A549 (cell line): Measurements from ENCODE around the gene ZNF91.

ENCODE experiments used
- BHLHE40 ChIP-seq: IDR thresholded peaks from 2 replicates; pipeline ENCODE4 v1.6.1; 2012; ENCODE audit warnings: low read depth, low read length, inconsistent platforms
- EP300 ChIP-seq, 2 experiments: fragments of >200 bp; sonication (Bioruptor Twin); formaldehyde crosslinking; IDR thresholded peaks; 2 replicates in 1 of 2; 3 replicates in 1 of 2; pipeline ENCODE4 v1.6.1; 2016 to 2017
- ESRRA ChIP-seq: fragments of 150-350 bp; IDR thresholded peaks from 2 replicates; pipeline ENCODE4 v1.6.1; 2014; ENCODE audit warnings: mild to moderate bottlenecking, low read length, borderline replicate concordance
- HOXB13 ChIP-seq: fragments of 250-450 bp; sonication (Bioruptor Pico); IDR thresholded peaks from 2 replicates; pipeline ENCODE4 v1.5.0; 2020; ENCODE audit warnings: low read depth, mild to moderate bottlenecking, moderate library complexity
- JUN ChIP-seq, 2 experiments: fragments of >200 bp; sonication (Bioruptor Twin); formaldehyde crosslinking; IDR thresholded peaks; 2 replicates in 1 of 2; 3 replicates in 1 of 2; pipeline ENCODE4 v1.6.1; 2016 to 2017
- KDM1A ChIP-seq: fragments of 200-600 bp; sonication (generic); IDR thresholded peaks from 2 replicates; pipeline ENCODE4 v1.6.1; 2016; ENCODE audit warnings: low read depth, mild to moderate bottlenecking
- KDM5A ChIP-seq: fragments of 200-600 bp; sonication (generic); IDR thresholded peaks from 2 replicates; pipeline ENCODE4 v1.6.1; 2016; ENCODE audit warnings: antibody characterized with exemption, mild to moderate bottlenecking
- MAFK ChIP-seq: fragments of 450-650 bp; IDR thresholded peaks from 2 replicates; pipeline ENCODE4 v1.6.1; 2014; ENCODE audit not compliant: partially characterized antibody
- POLR2A ChIP-seq: IDR thresholded peaks from 2 replicates; pipeline ENCODE4 v1.6.1; 2012; ENCODE audit warnings: mild to moderate bottlenecking, low read length
- RFX5 ChIP-seq: fragments of 450-650 bp; IDR thresholded peaks from 2 replicates; pipeline ENCODE4 v1.7.1; 2014; ENCODE audit warnings: antibody characterized with exemption, mild to moderate bottlenecking, moderate library complexity
- RNF2 ChIP-seq: fragments of 200-600 bp; sonication (generic); IDR thresholded peaks from 2 replicates; pipeline ENCODE4 v1.6.1; 2016; ENCODE audit warnings: low read depth, mild to moderate bottlenecking, antibody characterized with exemption, moderate library complexity, borderline replicate concordance
- SMC3 ChIP-seq: fragments of >200 bp; sonication (Bioruptor Twin); formaldehyde crosslinking; IDR thresholded peaks from 3 replicates; pipeline ENCODE4 v1.6.1; 2018; ENCODE audit warnings: inconsistent platforms
- TF ChIP-seq, protein P1 (sequence below): fragments of 150-350 bp; IDR thresholded peaks from 2 replicates; pipeline ENCODE4 v1.6.1; 2014; ENCODE audit warnings: low read depth, mild to moderate bottlenecking, low read length
- TF ChIP-seq, protein P2 (sequence below): fragments of >200 bp; sonication (Bioruptor Twin); formaldehyde crosslinking; IDR thresholded peaks from 3 replicates; pipeline ENCODE4 v1.5.1; 2016

DNA sequence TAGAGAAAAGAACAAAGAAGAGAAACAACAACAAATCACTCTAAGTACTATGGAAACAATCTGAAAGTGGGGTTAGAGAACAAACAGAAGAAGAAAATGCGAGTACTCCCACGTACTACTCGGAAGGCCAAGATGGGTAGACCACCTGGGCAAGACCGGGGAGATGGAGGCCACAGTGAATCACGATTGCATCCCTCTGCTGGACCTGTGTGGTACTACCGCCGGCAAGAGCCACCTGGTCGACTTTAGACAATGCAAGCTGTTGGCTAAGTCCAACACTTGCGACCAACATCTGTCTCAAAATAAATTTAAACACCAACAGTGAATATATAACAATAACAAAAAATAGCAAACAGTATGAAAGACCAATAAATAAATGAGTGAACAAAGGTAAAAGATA, 45.5 kb upstream of the ZNF91 start:
- TF ChIP-seq, protein P1, sequence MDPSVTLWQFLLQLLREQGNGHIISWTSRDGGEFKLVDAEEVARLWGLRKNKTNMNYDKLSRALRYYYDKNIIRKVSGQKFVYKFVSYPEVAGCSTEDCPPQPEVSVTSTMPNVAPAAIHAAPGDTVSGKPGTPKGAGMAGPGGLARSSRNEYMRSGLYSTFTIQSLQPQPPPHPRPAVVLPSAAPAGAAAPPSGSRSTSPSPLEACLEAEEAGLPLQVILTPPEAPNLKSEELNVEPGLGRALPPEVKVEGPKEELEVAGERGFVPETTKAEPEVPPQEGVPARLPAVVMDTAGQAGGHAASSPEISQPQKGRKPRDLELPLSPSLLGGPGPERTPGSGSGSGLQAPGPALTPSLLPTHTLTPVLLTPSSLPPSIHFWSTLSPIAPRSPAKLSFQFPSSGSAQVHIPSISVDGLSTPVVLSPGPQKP: no peak
- TF ChIP-seq KDM5A (no peak), POLR2A (no peak), HOXB13 (CRISPR knock-in tag) (no peak), JUN (IDR thresholded peaks at IDR 0.05) (no peak), EP300 (IDR thresholded peaks at IDR 0.05) (no peak), SMC3 (no peak), MAFK (no peak), RFX5 (no peak), BHLHE40 (no peak), ESRRA (no peak), RNF2 (no peak), KDM1A (no peak)
- TF ChIP-seq, protein P2, sequence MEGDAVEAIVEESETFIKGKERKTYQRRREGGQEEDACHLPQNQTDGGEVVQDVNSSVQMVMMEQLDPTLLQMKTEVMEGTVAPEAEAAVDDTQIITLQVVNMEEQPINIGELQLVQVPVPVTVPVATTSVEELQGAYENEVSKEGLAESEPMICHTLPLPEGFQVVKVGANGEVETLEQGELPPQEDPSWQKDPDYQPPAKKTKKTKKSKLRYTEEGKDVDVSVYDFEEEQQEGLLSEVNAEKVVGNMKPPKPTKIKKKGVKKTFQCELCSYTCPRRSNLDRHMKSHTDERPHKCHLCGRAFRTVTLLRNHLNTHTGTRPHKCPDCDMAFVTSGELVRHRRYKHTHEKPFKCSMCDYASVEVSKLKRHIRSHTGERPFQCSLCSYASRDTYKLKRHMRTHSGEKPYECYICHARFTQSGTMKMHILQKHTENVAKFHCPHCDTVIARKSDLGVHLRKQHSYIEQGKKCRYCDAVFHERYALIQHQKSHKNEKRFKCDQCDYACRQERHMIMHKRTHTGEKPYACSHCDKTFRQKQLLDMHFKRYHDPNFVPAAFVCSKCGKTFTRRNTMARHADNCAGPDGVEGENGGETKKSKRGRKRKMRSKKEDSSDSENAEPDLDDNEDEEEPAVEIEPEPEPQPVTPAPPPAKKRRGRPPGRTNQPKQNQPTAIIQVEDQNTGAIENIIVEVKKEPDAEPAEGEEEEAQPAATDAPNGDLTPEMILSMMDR: no peak
